Measurements from ENCODE around the gene THSD4.

DNA sequence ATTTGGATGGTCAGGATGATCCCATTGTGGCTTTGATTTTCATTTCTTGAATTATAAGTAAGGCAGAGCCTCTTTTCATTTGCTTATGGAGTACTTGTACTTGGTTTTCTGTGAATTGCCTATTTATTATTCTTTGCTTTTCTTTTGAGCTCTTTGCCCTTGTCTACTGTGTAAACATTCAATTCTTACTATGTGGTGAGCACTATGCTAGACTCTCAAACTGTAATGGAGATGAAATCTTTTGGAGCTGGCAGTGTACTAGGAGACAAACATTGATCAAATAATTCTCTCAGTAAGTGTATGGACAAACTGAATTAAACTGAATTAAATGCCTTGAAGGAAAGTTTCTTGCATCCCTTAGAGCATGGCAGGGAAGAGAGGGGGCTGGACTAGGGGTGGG, 608.1 kb downstream of the THSD4 start:
- TF ChIP-seq, protein P1, sequence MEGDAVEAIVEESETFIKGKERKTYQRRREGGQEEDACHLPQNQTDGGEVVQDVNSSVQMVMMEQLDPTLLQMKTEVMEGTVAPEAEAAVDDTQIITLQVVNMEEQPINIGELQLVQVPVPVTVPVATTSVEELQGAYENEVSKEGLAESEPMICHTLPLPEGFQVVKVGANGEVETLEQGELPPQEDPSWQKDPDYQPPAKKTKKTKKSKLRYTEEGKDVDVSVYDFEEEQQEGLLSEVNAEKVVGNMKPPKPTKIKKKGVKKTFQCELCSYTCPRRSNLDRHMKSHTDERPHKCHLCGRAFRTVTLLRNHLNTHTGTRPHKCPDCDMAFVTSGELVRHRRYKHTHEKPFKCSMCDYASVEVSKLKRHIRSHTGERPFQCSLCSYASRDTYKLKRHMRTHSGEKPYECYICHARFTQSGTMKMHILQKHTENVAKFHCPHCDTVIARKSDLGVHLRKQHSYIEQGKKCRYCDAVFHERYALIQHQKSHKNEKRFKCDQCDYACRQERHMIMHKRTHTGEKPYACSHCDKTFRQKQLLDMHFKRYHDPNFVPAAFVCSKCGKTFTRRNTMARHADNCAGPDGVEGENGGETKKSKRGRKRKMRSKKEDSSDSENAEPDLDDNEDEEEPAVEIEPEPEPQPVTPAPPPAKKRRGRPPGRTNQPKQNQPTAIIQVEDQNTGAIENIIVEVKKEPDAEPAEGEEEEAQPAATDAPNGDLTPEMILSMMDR (conservative IDR thresholded peaks at IDR 0.05) = no peak
- TF ChIP-seq EZH2 (IDR thresholded peaks at IDR 0.05; ENCODE audit: low read depth) = no peak
